Breast epithelium (tissue), 4 donors: Measurements from ENCODE around the gene ANKRA2. TPM values are rescaled to one million over a fixed set of nuclear protein-coding genes. Genes with fewer than 3 reads are reported as not detected.
A peak's percentile ranks its signal among the peaks of the same experiment; 100 is the strongest.
"Not testable (repeated sequence)": the region's sequence is repeated elsewhere in the genome, so short reads cannot be mapped to it uniquely, and the experiment has no call there.

Source experiments
- DNase-seq, 2 donors: peaks; one replicate each; pipeline ENCODE4 v3.0.0-alpha.2; 2019; ENCODE audit warnings: low spot score in 2 of 2
- H3K27ac ChIP-seq, 2 donors: fragments of 200-600 bp; sonication (generic) in 1 of 2; one replicate each; pipeline ENCODE4 v1.5.1; 2016 to 2019; ENCODE audit warnings: mild to moderate bottlenecking in 1 of 2
- H3K27me3 ChIP-seq, 2 donors: fragments of 200-600 bp; sonication (generic) in 1 of 2; one replicate each; pipeline versions ENCODE4 v1.5.1 to v1.6.0; 2017 to 2019; ENCODE audit warnings: control low read depth in 1 of 2, mild to moderate bottlenecking in 1 of 2
- H3K36me3 ChIP-seq: fragments of 200-600 bp; one replicate; pipeline ENCODE4 v1.5.1; 2019
- H3K4me1 ChIP-seq, 2 donors: fragments of 200-600 bp; sonication (generic); one replicate each; pipeline ENCODE4 v1.5.1; 2016 to 2019; ENCODE audit warnings: control low read depth in 1 of 2
- H3K4me3 ChIP-seq, 3 donors: fragments of 200-600 bp; sonication (generic); 1 replicate in 2 of 3; 2 replicates in 1 of 3; pipeline ENCODE4 v1.5.1; 2016 to 2019; ENCODE audit warnings: mild to moderate bottlenecking in 3 of 3, moderate library complexity in 2 of 3
- H3K9me3 ChIP-seq, 2 donors: fragments of 200-600 bp; sonication (generic) in 1 of 2; one replicate each; pipeline ENCODE4 v1.5.1; 2016 to 2019; ENCODE audit warnings: control low read depth in 1 of 2
- CTCF ChIP-seq, 3 donors: fragments of 450-650 bp; IDR thresholded peaks; one replicate each; pipeline ENCODE4 v1.5.1; 2016 to 2017; ENCODE audit warnings: antibody characterized with exemption in 3 of 3, mild to moderate bottlenecking in 3 of 3, moderate library complexity in 3 of 3
- POLR2A ChIP-seq: fragments of 450-650 bp; IDR thresholded peaks from one replicate; pipeline ENCODE4 v1.6.1; 2016; ENCODE audit warnings: antibody characterized with exemption, mild to moderate bottlenecking, moderate library complexity
- POLR2AphosphoS5 ChIP-seq, 3 donors: sonication (generic); formaldehyde crosslinking; IDR thresholded peaks; one replicate each; pipeline ENCODE4 v1.6.1; 2017; ENCODE audit warnings: antibody characterized with exemption in 3 of 3
- intact Hi-C: fragments of 100-400 bp; cut with DNase I; formaldehyde crosslinking; loops from one replicate; pipeline ENCODE4 v1.15.1; 2023; ENCODE audit warnings: low total_unique reads
- total RNA-seq, 3 donors: library from RNA; depleted of rRNA; stranded (reverse); fragments of >200 nt; gene quantifications; one replicate each; pipeline ENCODE4 v1.1.0, GENCODE V29; 2016

Gene ANKRA2
- total RNA-seq, 3 donors from 2014 or later: 28.8 to 83.9 (median 44.2) TPM

- Histone ChIP-seq H3K27me3 (no peaks in the 10 kb centered on the region), H3K4me3 (no peak overlapping the region), H3K27ac (peak overlapping the region; percentile 7 to 48), H3K9me3 (no peaks in the 10 kb centered on the region), H3K4me1 (no peaks in the 10 kb centered on the region), H3K36me3 (no peaks in the 10 kb centered on the region)
- intact Hi-C loops: no loop called here
- no peak for TF ChIP-seq CTCF (IDR thresholded peaks at IDR 0.05)
- TF ChIP-seq POLR2A: no peak
- TF ChIP-seq POLR2AphosphoS5 (IDR thresholded peaks at IDR 0.05): no peak
- peak in 1 of 2 donors; percentile 50 for DNase-seq
Observed at GRCh38 chr5:73522989-73523388, 42.5 kb downstream of the ANKRA2 start.

GRCh38 chr5:73519531-73520283 lies 45.7 kb downstream of the ANKRA2 start:
- no peak overlapping the region for H3K4me3 ChIP-seq
- H3K9me3 ChIP-seq: no peaks in the 10 kb centered on the region
- no peaks in the 10 kb centered on the region for H3K36me3 ChIP-seq
- H3K27ac ChIP-seq: no peak overlapping the region
- no peaks in the 10 kb centered on the region for H3K4me1 ChIP-seq
- TF ChIP-seq CTCF (IDR thresholded peaks at IDR 0.05) (peak in 2 of 3 donors; percentile 79 to 82), POLR2A (no peak), POLR2AphosphoS5 (IDR thresholded peaks at IDR 0.05) (no peak)
- H3K27me3 ChIP-seq: no peaks in the 10 kb centered on the region
- intact Hi-C loops: no loop called here
- DNase-seq: peak in 1 of 2 donors; percentile 56

GRCh38 chr5:73515232-73515631 lies 50.2 kb downstream of the ANKRA2 start:
- no peaks in the 10 kb centered on the region for H3K27me3 ChIP-seq
- no peaks in the 10 kb centered on the region for H3K9me3 ChIP-seq
- no peaks in the 10 kb centered on the region for H3K4me1 ChIP-seq
- TF ChIP-seq POLR2AphosphoS5 (IDR thresholded peaks at IDR 0.05) (peak in 1 of 3 donors; percentile 39), CTCF (IDR thresholded peaks at IDR 0.05) (no peak)
- peak in 1 of 2 donors; percentile 74 for DNase-seq
- no peak overlapping the region for H3K4me3 ChIP-seq
- peak overlapping the region; percentile 81 to 82 for H3K27ac ChIP-seq
- no peaks in the 10 kb centered on the region for H3K36me3 ChIP-seq
- intact Hi-C loops: no loop called here

- H3K36me3 ChIP-seq: no peaks in the 10 kb centered on the region
- DNase-seq: no peak
- no peaks in the 10 kb centered on the region for H3K27me3 ChIP-seq
- H3K4me1 ChIP-seq: no peaks in the 10 kb centered on the region
- intact Hi-C loops: no loop called here
- H3K9me3 ChIP-seq: no peaks in the 10 kb centered on the region
- H3K27ac ChIP-seq: peak overlapping the region; percentile 80 to 81
- TF ChIP-seq POLR2A (no peak), POLR2AphosphoS5 (IDR thresholded peaks at IDR 0.05) (no peak), CTCF (IDR thresholded peaks at IDR 0.05) (no peak)
- H3K4me3 ChIP-seq: no peak overlapping the region
Observed at GRCh38 chr5:73514418-73514817, 51.0 kb downstream of the ANKRA2 start.

GRCh38 chr5:73513996-73514395 lies 51.4 kb downstream of the ANKRA2 start:
- no peaks in the 10 kb centered on the region for H3K9me3 ChIP-seq
- H3K27me3 ChIP-seq: no peaks in the 10 kb centered on the region
- intact Hi-C loops: no loop called here
- no peak for DNase-seq
- H3K36me3 ChIP-seq: no peaks in the 10 kb centered on the region
- H3K4me1 ChIP-seq: no peaks in the 10 kb centered on the region
- TF ChIP-seq CTCF (IDR thresholded peaks at IDR 0.05): no peak
- no peak for TF ChIP-seq POLR2A
- TF ChIP-seq POLR2AphosphoS5 (IDR thresholded peaks at IDR 0.05): no peak
- no peak overlapping the region for H3K4me3 ChIP-seq
- peak overlapping the region; percentile 80 to 81 for H3K27ac ChIP-seq

GRCh38 chr5:73508521-73508920 lies 56.9 kb downstream of the ANKRA2 start:
- H3K27ac ChIP-seq, H3K27me3 ChIP-seq, H3K36me3 ChIP-seq, intact Hi-C loops, H3K9me3 ChIP-seq, H3K4me1 ChIP-seq, DNase-seq, H3K4me3 ChIP-seq: not testable (repeated sequence)
